Fibroblast of skin of scalp (primary cell): ENCODE measurements around the gene MFNG.

Experiments
- DNase-seq: peaks from one replicate; pipeline ENCODE4 v3.0.0-alpha.2; 2013

MFNG gene

DNA sequence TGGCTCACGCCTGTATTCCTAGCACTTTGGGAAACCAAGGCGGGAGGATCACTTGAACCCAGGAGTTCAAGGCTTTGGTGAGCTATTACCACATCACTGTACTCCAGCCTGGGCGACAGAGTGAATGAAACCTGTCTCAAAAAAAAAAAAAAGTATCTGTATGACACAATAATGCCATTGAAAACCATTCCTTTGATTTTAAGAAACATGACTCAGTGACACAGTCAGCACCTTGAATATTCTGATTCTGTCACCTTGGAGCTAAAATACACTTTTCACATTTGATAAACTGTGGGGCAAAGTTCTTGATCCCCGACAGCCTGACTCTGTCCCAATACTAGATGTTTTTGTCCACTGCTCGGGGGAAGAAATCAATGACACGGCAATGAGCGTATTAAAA is 42.2 kb downstream of the MFNG start:
- no peak for DNase-seq

DNA sequence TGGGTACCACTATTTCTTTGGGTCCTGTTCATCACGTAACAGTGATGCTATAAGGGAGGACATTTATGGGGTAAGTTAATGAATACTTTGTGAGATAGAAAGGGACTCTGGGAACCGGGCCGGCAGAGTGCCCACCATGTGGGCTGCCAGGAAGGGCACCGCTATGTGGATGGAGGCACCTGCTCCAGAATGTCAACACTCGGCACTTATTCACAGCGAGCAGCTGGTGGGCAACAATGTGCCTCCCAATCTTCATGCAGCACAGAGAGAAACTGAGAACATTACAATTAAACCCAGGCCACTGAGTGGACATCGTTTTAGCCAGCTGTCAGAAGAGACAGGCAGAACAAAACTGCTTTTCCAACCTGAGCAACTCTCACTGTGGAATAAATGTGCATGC is 43.1 kb downstream of the MFNG start:
- no peak for DNase-seq

DNA sequence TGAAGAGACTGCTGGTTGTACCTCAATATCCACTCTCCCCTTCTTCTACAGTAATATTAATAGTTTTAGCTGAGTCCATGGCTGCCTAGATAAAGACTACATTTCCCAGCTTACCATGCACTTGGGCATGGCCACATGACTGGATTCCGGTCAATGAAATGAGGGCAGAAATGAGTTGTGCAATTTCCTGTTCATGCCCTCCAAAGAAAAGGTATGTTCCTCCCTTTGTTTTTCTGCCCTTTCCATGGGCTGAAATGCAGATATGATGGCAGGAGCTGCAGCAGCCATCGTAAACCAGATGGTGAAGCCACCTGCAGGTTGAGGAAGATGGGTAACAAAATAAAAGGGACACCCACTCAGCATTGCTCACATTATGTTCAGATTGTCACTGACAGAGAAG is 43.6 kb downstream of the MFNG start:
- DNase-seq, result peak; percentile 29

DNA sequence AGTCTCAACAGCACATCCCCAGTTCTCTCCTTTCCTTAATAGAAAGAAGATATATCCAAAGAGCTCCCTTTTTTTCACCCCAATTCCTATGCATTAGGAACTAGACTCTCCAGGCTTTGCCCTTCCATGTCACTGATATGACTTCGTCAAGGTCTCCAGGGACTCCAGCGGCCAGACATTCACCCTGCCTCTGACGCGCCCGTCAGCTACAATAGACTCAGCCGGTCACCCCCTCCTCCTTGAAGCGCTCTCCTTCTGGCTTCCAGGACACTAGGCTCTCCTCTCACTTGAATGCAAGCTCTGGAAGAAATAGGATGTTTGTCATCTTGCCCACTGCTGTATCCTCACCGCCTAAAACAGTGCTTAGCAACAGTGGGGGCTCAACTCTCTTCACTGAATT is 44.0 kb downstream of the MFNG start:
- DNase-seq, result no peak

DNA sequence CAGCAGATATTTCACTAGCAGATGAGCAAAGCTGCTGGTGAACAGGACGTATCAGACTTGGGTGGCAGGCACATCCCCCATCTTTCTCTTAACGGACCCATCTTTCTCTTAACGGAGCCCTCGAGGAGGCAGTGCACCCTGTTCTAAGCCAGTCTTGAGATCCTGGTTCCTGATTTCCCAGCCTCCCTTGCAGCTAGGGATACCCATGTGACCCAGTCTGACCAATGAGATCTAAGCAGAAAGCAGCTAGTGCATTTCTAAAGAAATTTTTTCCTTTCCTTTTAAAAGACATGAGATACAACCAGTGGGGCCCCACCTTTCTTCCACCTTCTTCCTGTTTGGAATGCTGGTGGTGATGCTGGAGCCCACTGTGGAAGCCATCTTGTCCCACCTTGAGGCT is 45.3 kb downstream of the MFNG start:
- DNase-seq, result no peak

DNA sequence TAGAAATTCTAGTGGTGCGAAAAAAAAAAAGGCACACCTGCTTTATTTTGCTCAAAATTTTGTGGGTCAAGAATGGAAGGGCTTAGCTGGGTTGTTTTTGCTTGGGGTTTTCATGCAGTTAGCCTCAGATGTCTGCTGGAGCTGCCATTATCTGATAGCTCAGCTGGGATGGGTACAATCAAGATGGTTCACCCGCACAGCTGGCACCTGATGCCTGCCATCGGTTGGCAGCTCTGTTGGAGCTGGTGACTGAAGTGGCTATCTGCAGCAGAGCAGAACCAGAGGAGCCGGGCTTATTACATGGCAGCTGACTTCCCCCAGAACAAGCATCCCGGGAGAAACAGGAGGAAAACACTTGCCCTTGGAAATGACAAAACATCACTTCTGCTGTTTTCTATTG is 46.8 kb downstream of the MFNG start:
- no peak for DNase-seq

DNA sequence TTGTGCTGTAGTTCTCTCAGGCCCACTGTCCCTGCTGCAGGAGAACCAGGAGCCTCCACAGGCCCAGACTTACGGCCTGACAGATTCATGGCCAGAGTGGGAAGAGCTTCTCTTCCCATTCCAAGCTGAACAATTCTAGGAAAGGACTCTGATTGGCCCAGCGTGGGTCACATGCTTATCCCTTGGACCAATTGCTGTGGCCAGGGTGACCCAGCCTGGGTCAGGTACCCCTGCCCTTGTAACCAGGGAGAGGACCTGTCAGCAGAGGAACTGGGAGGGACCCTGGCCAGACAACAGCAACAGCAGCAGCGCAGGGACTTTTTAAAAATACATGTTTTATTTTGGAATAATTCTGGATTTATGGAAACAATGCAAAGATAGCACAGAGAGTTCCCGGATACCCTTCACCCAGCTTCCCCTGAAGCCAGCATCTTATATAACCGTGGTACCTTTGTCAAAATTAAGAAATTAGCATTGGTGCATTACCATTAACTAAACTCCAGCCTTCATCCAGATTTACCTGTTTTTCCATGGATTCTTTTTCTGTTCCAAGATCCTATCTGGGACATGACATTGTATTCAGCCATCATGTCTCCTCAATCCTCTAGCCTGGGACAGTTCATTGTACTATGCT is 50.1 kb downstream of the MFNG start:
- no peak for DNase-seq

DNA sequence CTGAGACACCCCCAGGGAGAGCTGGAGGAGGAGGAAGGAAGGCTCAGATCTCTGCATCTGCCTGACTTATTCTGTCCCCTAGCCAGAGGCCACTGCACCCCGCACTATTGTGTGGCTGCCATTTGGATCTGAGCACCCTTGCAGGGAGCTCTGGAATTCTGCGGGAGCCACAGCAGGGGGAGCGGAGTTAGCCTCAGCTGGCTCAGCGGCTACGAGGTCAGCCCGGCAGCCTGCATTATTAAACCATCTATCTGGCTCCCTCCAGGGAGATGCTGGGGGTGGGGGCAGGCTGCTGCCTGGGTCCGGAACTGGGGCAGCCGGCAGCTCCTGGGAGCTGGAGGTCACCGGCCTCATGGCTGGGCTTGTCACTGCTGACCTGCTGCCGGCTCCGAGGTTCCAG is 52.4 kb downstream of the MFNG start:
- DNase-seq, result no peak

DNA sequence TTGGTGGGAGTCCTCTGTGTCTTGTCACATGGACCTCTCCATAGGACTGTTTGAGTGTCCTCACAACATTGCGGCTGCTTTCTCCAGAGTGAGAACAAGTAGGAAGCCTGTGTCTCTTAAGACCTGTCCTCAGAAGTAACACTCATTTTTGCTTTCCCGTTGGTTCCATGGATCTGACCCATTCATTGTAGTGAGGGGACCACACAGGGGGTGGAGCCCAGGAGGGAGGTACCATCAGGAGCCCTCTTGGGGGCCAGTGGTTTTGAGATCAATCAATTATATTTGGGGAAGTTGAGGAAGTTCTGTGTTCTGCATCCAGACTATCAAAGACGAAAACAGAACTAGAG is 53.5 kb downstream of the MFNG start:
- DNase-seq, result no peak

DNA sequence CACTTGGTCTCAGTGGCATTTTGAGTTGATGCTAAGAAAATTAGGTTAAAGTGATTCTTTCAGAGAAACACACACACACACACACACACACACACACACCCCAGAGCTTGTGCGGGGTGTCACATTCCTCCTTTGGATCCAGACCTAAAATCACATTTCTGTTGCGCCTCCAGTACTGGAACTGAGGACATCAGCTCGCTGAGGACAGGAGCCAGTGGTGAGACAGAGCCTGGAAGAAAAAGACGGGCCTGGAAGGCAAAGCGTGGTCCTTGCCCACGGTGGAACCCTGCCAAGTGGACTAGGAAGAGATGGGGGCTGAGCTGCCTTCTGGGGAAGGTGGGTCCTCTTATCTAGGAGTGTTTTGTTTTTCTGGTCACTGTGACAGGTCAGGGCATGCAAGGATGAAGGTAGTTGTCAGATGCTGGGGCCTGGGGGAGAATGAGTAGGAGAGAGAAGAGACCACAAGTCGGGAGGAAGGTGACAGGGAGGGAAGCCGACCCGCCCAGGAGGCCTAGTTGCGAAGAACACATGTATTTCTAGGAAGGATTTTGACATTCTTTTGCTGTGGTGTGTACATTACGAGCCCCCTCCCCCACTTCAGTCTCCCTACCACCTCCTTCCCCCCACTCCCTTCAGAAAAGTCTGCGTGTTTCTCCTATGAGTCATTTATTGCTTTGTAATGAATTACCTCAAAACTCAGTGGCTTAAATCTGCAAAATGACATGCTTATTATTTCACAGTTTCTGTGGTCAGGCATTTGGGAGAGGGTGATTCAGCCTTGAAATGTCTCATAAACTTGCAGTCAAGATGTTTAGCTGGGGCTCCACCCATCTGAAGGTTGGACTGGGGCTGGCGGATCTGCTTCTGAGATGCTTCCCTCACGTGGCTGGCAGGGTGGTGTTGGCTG is 54.1 kb downstream of the MFNG start:
- peak; percentile 99 for DNase-seq

DNA sequence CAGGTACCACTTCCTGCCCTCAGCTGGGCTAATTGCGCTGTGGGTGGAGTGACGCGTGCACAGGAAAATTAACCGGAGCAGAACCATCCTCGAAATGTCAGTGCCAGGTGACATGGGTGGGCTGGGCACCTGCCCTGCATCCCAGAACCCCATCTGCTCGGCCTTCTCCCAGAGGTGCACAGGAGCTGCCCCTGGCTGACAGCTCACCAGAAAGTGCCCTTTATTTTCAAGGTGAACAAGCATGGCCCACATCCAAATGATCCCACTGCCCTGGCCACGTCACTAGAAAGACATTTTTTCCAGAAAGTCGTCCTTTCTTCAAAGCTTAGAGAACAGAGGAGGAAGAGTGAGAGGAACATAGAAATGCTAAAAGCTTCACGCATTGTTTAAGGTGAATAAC is 54.8 kb downstream of the MFNG start:
- no peak for DNase-seq

DNA sequence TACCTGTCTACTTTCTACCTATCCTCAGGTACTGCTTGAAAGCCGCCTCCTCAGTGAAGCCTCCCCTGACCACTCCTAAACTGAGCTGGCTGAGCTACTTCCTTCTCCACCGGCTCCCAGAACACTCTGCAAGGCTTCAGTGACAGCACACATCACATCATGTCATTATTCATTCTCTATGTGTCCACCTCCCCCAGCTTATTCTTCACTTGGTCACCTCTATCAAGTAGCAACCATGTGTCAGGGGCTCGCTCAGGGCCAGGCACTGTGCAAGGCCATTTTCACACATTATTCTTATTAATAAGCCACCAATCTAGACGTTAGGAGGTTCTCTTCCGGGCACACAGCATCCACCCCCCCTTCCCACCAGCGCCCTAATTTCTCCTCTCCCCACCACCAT is 55.2 kb downstream of the MFNG start:
- no peak for DNase-seq

DNA sequence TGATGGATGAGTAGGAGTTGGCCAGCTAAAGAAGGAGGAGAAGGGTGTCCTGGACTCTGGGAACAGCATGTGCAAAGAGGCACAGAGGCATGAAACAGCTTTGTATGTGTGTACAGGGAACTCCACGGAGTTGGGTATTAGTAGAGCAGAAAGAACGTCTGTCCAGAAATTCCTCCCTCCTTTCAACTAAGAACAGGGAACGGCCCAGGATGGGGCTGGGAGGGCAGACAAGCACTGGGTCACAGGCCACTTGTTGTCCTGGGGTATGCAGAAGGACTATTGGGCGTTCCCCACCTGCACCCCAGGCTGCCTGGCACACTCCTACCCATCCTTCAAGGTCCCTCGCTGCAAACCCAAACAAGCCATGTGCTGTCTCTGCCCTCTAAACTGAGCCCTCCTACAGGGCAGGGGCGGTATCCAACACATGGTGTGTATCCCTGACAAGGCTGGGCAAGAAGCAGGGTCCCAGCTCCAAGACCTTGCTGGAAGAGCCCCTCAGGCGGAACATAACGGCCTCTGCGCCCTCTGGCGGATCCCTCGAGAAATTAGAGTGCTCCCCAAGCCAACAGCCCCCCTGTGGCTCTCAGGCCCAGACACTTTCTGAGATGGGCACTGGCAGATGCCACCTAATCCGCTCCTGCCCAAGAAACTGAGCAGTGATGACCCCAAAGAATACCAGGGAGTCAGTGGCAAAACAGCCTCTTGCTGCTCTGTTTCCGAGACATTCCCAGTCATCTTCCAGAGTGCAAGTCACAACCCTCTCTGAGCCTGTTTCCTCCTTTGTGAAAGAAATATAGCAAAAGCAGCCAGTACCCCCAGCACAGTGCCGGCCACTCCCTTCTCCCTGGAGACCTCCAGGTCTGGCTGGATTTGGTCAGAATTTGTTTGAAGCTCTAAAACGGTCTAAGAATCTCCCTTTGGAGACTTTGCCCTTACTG is 57.3 kb downstream of the MFNG start:
- peak; percentile 49 for DNase-seq

DNA sequence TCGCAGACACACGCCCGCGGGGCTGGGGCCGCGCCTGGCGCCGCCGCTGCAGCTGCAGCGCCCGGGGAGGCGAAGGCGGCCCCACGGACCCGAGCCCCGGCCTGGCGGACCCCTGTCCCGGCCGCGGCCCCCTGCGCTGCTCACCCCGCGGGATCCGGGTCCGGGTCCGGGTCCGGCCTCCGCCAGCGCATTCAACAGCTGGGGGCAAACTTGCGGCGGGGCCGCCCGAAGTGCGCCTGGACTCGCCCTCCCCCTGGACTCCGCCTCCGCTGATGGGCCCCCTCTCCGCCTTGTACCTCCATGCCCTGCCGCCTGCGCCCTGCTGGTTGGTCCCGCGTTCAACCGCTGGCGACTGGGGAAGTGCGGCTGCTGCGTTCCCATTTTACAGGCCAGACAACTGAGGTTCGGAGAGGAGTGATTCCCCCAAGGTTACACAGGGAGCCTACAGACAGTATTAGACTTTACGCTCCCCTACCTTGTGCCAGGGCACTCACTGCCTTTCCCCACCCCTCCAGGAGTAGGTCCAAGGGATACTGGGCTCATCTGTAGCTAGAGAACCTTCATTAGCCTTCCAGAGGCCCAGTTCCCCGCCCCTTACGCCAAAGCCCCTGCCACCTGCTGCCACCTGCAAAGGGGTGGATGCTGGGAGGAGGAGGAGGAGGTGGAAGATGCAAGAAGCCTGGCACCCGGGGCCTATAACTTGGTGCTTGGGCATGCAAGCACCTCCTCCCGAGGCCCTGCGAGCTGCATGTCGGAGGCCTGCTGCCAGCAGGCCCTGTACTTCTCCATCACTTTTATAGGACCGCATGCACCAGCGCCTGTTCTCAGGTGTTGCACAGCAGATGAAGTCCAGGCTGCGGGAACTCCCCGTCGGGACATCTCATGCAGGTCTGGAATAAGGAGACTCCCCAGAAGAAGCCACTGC is 58.2 kb downstream of the MFNG start:
- DNase-seq, result no peak

DNA sequence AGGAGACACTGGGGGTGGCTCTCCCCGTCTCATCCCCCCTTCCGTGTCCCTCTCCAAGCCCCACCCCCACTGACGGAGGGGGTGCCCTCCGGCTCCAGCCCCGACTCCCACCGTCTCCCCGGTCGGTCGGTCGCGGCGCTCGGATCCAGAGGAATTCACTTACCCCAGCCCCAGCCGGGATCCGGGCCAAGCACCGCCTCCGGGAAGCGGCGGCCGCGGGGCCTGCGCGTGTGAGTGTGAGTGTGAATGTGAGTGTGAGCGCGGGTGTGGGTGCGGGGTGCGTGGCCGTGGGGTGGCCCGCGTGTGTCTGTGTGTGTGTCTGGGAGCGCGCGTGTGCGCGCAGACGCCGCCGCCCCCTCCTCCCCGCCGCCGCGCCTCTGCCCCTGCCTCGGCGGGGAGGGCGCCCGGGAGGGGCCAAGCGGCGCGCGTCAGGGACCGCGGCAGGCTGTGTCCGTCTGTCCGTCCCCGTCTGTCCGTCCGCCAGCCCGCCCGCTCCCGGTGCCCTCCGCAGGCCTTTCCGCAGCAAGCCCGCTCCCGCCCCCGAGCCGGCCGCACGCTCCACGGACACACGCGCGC is 59.0 kb downstream of the MFNG start, which contains the start of gene ELFN2:
Gene ELFN2 (minus strand): TSS at position 345 of the 576 bp plus-strand sequence. CDS start 51,945 bp downstream, outside the sequence.
- DNase-seq, result peak; percentile 29

DNA sequence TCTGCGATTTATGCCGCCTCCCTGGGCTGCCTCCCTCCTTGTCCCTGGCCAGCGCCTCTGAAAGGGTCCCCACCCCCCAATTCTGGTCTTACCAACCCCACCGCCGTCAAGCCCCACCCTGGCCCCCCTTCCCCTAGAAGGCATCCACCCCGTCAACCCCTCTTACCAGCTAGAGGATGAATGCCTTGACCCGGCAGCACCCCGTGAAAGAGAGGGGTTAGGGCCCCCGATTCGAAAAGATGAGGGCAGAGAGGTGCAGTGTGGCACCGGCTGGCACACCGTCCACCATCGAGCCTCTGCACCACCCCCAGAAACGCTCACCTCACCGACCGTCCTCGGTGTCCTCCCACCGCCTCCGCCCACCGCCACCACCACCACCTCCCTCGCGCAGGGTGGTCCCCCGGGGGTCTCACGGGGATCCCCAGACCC is 59.5 kb downstream of the MFNG start:
- DNase-seq, result no peak

DNA sequence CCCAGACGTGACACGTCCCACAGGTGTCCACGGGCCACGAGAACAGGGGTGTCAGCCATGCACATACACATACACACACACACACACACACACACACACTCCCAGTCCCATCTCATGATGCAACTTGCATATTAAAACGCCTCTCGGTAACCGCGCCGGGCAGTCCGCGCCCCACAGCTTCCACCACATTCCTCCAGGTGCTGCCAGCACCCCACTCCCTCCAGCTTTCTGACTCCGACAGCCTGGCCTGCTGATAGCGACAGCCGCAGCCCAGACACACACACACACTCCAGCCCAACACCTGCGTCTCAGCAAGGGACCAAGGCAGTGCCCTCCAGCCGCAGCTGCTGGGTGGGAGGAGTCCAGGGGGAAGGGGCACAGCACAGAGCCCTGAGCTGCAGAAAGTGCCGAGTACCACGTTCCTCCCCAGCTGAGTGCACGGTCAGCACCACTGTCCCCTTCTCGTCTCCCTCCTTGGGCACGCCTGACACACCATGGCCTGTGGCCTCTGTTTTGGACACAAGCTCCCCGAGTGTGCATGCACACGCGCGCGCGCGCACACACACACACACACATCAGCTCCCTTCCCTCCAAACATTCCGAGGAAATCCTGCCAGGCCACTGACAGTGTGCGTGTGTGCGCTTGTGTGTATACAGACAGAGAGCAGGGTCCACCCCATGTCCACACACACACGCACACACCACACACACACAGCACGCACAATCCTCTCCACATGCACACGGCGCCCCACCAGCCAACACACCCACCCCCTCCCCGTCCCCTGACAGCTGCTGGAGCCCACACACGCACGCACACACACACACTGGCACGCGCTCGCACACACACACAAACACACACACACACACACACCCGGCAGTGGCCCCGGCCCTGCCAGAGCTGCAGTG is 60.1 kb downstream of the MFNG start:
- peak; percentile 15 for DNase-seq

DNA sequence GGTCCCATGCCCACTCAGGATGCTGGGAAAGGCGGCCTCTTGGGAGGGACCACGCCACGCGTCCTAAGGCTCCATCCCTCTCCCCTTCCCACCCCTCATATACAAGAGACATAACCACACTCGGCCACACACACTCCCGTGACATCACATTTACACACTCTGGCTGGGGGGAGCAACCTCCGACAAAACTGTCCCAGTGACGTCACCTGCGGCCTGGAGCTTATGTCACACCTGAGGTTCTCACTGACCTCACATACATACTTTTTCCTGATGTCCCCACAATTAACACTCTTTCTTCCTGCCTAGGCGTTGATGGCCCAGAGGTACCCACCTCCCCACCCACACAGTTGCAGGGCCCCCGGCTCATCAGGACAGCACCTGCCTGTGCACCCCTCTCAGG is 60.8 kb downstream of the MFNG start:
- DNase-seq, result no peak

DNA sequence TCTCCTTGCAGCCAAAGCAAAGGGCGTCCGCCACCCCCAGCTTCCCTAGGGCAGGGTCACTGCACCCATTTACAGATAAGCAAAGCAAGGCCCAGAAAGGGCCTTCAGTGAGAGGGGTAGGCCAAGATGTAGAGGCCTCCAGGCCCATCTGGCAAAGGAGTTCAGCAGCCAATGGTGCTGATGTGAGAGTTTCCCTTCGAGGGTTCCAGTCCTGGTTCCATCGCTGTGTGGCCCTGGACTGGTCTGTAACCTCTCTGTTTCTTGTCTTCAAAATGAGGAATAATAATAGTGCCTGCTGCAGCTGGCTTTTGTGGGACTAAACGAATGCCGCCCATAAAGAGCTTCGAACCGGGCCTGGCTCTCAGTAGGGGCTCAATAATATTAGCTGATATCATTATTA is 62.9 kb downstream of the MFNG start:
- DNase-seq, result no peak

DNA sequence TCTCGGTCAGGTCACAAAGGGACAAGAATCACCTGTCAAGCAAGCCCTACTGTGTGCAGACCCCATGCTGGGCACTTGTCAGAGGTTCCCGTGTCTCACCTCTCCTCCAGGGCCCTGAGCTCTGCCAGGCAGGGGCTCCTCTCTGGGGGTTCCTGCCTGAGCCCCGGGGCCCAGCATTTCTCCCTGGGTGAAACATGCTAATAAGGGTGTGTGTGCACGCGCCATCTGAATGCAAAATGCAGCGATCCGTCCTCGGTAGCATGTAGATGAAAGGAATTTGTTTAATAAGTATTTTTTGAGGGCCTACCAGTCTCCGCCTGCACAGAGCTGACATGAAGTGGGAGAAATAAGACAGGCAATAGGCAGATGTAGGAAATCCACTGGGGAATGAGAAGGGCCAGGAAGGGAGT is 64.7 kb downstream of the MFNG start:
- no peak for DNase-seq
